ENCODE data around the gene PALM3.

The PALM3 gene

GRCh38 chr19:14019100-14019499 lies 42.8 kb downstream of the PALM3 start:
- H3K27ac ChIP-seq = no peak overlapping the region
- in situ Hi-C loops (cut with HindIII; ENCODE audit: low pct_ligation_motif_present, low sequenced_read_pairs) = no loop called here
- H3K36me3 ChIP-seq (replicated peaks) = no peaks in the 10 kb centered on the region
- H3K4me3 ChIP-seq (ENCODE audit: low read depth, low read length) = no peak overlapping the region
- no peak for TF ChIP-seq CTCF (IDR thresholded peaks at IDR 0.05; ENCODE audit: low read depth, low read length, missing control alignments)
- DNase-seq = no peak
- H3K27me3 ChIP-seq (replicated peaks) = no peaks in the 10 kb centered on the region

- no peaks in the 10 kb centered on the region for H3K36me3 ChIP-seq (replicated peaks)
- in situ Hi-C loops (cut with HindIII; ENCODE audit: low pct_ligation_motif_present, low sequenced_read_pairs) = no loop called here
- TF ChIP-seq CTCF (IDR thresholded peaks at IDR 0.05; ENCODE audit: low read depth, low read length, missing control alignments) = no peak
- H3K27ac ChIP-seq = no peak overlapping the region
- no peak for DNase-seq
- no peak overlapping the region for H3K4me3 ChIP-seq (ENCODE audit: low read depth, low read length)
- H3K27me3 ChIP-seq (replicated peaks) = no peaks in the 10 kb centered on the region
Observed at GRCh38 chr19:14015524-14016035, 46.3 kb downstream of the PALM3 start.

GRCh38 chr19:14012378-14012915 lies 49.4 kb downstream of the PALM3 start:
- no peak overlapping the region for H3K4me3 ChIP-seq (ENCODE audit: low read depth, low read length)
- H3K36me3 ChIP-seq (replicated peaks) = no peaks in the 10 kb centered on the region
- no peak overlapping the region for H3K27ac ChIP-seq
- in situ Hi-C loops (cut with HindIII; ENCODE audit: low pct_ligation_motif_present, low sequenced_read_pairs) = no loop called here
- TF ChIP-seq CTCF (IDR thresholded peaks at IDR 0.05; ENCODE audit: low read depth, low read length, missing control alignments) = no peak
- no peaks in the 10 kb centered on the region for H3K27me3 ChIP-seq (replicated peaks)
- no peak for DNase-seq

- no peak for TF ChIP-seq CTCF (IDR thresholded peaks at IDR 0.05; ENCODE audit: low read depth, low read length, missing control alignments)
- Histone ChIP-seq H3K27me3 (replicated peaks) (no peaks in the 10 kb centered on the region), H3K27ac (peak overlapping the region; percentile 98), H3K36me3 (replicated peaks) (no peaks in the 10 kb centered on the region), H3K4me3 (ENCODE audit: low read depth, low read length) (peak overlapping the region; percentile 76)
- DNase-seq = peak; percentile 16
- in situ Hi-C loops (cut with HindIII; ENCODE audit: low pct_ligation_motif_present, low sequenced_read_pairs) = no loop called here
Observed at GRCh38 chr19:14006766-14007562, 54.9 kb downstream of the PALM3 start.

GRCh38 chr19:14006085-14006765 lies 55.7 kb downstream of the PALM3 start, which contains the start of gene RFX1:
TSS of gene RFX1 (minus strand) at chr19:14006320. CDS start at chr19:13993843, 12,477 bp downstream.
- no peak for TF ChIP-seq CTCF (IDR thresholded peaks at IDR 0.05; ENCODE audit: low read depth, low read length, missing control alignments)
- Histone ChIP-seq H3K36me3 (replicated peaks) (no peaks in the 10 kb centered on the region), H3K27ac (peak within 1 kb of the TSS; percentile 98), H3K27me3 (replicated peaks) (no peaks in the 10 kb centered on the region), H3K4me3 (ENCODE audit: low read depth, low read length) (peak within 1 kb of the TSS; percentile 76)
- in situ Hi-C loops (cut with HindIII; ENCODE audit: low pct_ligation_motif_present, low sequenced_read_pairs) = no loop called here
- peak; percentile 100 for DNase-seq

All from brain microvascular endothelial cell (primary cell).